HG03457 (cell line): ENCODE measurements around the gene SLC1A2.

Experiments
- ATAC-seq: cut with Tn5 transposase; IDR thresholded peaks from one replicate; pipeline ENCODE4 v1.9.1; 2021; ENCODE audit warnings: moderate number of reproducible peaks; ENCODE audit not compliant: unreplicated experiment

Gene SLC1A2

DNA sequence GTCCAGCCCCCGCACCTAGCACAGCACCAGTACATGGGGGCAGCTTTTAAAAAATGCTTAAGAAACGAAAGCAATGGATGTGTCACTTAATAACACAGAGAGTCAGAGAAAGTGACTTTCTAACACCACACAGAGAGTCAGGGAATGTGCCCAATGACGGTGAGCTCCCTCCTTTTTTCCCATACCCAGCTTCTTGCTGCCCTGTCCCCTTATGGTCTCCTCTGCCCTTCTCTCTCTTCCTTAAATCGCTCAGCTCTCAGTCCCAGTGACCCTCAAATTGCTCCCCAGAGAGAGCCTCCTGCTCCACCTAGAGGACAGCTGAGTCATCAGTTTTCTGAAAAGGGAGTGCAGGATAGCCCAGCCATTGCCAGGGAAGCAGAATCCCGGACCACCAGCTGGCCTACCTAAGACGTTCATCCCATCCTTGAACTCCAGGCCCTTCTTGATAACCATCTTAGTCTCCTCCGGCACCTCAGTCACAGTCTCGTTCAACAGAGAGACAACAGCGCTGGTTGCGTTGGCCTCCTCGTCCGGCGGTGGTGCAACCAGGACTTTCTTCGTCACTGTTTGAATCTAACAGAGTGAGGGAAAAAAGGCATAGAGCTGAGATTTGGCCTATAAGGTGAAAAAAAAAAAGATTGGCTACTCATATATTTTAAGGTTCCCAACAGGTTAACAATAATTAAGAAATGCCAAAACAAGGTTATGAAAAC is 113.5 kb downstream of the SLC1A2 start:
- no peak for ATAC-seq

DNA sequence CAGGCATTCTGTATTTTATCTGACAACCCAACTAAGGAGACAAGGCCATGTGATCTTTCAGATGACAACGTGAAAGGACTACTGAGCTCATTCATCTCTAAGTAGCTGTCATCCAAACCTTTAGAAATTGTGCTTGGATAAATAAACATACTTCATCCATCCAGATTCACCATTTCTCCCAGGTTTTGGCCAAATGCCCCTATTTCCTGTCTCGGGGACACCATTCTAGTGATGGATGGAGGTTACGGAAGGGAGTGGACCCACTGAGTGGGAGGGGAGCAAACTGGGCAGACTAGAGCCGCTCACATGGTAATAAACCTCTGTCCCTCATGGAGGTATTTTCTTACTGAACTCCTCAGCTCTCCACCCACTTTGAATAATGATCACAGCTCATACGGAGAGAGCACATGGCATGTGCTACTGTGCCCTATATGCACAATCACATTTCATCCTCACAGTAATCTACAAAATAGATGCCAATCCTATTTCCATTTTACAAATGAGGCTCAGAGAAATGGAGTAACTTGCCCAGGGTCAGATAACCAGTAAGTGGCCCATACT is 114.4 kb downstream of the SLC1A2 start:
- no peak for ATAC-seq

DNA sequence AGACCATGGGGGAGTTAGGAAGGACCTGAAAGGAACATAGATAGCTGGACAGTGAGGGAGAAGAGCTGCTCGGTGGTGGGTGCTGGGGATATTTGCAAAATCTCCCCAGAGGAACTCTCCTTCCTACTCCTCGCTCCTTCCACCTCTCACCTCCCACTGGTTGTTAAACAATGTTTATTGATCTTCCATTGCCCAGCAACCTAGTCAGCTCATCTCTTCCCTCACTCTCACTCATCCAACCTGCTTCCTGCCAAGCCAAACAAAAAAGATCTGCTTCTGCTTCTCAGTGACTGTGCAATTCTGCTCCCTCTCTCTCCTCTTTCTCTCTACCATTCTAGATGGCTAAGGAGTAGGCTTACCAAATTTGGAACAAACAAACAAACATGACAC is 115.0 kb downstream of the SLC1A2 start:
- no peak for ATAC-seq

DNA sequence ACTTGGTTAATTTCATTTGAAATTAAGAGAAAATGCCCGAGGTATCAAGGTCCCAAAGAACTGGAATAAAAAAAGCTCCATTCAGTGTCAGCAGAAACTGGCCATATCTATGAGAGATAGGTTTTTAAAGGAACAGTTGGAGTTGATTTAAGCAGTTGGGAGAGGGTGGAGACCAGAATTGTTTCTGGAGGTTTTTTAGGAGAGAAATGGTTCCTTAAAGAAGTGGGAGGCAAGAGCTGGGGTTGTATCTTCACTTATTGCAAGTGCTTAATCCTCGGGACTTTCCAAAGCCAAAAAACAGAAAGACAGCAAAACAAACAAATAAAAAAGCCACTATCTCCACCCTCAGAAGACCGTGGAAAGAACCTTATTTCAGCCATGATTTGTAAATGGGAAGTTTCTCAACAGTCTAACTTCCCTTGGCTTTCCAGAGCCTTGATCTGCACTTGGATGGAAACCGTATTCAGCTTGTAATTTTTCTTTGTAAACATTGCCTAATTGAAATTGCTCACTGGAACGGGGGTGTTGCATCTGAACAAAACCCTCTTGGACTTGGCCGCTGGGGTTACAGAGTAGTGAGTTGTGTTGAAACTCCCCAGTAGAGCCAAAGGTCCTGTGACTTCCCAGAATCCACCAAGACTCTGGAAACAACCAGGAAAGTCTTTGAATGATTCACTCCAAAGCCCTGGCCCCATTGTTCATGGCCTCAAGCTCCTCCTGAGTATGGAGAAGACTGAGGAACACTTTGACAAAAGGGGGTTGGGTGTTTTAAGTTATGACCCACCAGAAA is 115.6 kb downstream of the SLC1A2 start:
- ATAC-seq: no peak

DNA sequence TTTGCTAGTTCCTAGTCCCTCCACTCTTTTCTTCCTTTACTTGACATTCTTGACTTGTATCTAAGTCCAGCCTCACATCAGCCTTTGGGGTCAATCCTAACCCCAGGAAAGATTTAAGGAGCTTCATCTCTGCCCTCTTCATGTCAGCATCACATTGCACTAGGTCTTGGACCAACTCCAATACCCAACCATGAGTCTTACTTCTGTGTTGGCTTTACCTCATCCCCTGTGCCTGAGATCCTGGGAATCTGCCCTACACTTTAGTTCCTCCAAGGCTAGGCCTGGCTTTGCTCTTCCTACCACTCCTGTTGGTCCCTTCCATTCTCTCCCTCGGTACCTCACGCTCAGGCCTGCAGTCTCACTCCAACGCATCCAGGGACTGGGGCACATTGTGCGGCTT is 117.0 kb downstream of the SLC1A2 start:
- ATAC-seq: no peak

DNA sequence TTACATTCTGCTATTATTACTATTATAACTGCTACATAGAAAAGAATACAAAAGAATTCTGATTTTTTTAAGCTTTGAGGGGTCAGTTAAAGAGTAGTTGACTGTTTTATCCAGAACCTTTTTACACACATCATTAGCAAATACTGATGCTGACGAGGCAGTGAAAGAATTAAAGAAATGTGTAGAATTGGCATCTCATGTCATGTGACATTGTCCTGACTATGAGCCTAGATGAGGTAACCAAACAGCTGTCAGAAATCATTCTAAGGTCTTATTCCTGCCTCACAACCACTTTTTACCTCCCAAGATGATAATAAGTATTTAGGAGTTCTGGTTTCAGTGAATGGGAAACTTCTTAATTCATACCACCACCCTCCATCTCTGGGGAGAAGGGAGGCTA is 121.0 kb downstream of the SLC1A2 start:
- no peak for ATAC-seq

GRCh38 chr11:35295751-35296150 is 123.6 kb downstream of the SLC1A2 start:
- ATAC-seq: no peak

GRCh38 chr11:35293699-35294098 is 125.7 kb downstream of the SLC1A2 start:
- no peak for ATAC-seq

DNA sequence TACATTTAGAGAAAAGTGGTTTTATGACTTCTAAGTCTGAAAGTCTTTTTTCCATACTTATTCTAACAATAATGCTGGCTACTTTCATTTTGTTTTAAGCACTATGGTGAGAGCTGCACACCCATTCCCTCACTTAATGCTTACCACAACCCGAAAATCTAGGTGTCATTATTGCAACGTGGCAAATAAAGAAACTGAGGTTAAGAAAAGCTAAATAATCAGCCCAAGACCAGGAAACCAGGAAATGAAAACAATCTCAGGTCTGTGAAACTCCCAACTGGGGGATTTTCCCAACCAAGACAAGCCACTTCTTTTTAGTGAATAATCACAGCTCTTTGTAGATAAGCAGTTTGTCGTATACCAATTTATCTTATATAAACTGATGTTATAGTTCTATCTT is 126.3 kb downstream of the SLC1A2 start:
- ATAC-seq: no peak

DNA sequence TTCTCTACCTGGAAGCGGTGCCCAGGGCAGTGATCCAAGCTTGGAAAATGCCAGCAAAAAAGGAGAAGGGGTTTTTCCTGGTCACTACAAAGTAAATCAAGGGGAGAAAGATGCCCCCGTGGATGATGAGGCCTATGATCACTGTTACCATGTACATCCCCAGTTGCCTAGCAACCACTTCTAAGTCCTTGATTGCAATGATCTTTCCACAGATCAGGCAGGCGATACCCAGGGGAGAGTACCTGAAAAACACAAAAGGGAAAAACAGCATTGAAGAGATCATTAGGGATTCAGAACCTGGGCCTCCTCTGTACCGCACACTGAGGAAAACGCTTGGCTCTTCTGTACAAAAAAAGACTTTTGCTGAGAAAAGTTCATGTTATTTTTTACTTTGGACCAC is 127.1 kb downstream of the SLC1A2 start:
- ATAC-seq: no peak

GRCh38 chr11:35290876-35291275 is 128.5 kb downstream of the SLC1A2 start:
- no peak for ATAC-seq

DNA sequence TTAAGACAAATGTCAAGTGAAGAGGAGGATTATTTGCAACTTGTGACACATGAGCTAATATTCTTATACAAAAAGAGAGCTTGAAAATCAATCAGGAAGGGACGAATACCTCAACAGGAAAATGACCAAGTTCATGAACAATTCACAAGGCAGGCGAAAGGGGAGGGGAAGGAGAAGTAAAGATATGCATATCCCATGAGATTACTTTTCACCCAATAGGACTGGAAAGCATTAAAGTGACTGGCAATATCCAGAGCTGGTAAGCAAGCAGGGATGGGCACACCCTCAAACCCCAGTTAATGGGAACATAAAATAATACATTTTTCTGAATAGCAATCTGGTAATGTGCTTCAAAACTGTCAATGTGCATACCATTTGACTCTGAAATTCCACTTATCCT is 129.5 kb downstream of the SLC1A2 start:
- ATAC-seq: no peak

GRCh38 chr11:35288817-35289541 is 130.4 kb downstream of the SLC1A2 start:
- no peak for ATAC-seq

DNA sequence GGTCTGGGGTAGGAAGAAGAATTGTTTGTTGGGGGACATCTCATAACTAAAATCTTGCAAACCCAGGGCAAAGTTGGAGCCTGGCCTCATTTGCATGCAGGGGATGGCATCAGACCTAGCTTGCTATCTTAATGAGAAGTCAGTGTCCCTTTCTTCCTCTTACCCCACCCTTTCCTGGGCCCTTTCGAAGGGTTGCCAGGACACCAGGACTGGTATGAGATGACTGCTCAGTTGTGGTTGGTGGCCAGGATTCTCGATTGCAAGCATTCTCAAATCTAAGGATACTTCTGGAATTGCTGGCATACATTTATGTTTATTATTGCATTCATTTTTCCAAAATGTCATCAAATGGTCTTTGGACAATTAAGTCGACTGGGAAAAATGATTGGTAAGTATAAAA is 131.0 kb downstream of the SLC1A2 start:
- no peak for ATAC-seq

- no peak for ATAC-seq
These were observed 131.9 kb downstream of the SLC1A2 start for GRCh38 chr11:35287344-35287890.

GRCh38 chr11:35286126-35286525 is 133.2 kb downstream of the SLC1A2 start:
- no peak for ATAC-seq

DNA sequence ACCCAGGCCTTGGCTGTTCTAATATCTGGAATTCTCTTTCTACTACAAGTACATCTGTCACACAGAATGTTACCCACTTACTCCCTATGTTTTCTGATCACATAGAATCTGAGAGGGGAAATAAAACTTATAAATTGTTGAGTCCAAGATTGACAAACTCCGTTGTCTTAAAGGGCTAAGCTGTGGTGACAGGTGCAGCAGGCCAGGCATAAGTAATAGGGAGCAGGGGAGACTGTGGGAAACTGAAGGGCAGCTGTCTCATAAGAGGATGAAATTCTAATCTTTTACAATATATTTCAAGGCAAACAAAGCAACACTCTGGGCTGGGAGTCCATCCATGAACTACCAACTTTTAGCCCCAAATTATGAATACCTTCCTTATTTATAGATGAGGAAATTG is 133.9 kb downstream of the SLC1A2 start:
- ATAC-seq: no peak

DNA sequence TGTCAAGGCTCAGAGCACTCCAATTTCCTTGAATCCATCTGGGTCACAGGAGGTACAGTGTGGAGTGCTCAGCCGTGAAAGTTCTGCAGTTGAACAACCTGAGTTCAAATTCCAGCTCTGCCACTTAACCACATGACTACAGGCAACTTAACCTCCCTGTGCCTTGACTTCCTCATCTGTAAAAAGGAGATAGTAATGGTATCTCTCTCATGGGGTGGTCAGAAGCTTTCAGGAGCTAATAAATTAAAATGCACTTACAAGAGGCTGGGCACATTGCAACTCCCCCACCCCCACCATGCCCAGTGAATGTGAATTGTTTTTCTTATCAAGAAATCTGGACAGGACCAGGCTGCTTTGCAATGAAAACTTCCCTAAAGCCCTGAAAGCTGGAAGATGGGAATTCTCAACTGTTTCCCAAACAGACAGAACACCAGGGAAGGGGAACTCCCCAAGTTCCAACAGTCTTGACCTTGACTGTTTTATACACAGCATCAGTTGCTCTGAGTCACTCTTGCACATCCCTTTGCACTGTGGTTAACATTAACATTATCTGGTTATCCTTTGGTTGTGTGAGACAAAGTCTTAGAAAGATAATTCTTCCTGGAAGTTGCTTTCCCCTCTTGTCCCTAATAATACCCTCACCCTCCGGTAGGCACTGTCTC is 137.0 kb downstream of the SLC1A2 start:
- no peak for ATAC-seq

DNA sequence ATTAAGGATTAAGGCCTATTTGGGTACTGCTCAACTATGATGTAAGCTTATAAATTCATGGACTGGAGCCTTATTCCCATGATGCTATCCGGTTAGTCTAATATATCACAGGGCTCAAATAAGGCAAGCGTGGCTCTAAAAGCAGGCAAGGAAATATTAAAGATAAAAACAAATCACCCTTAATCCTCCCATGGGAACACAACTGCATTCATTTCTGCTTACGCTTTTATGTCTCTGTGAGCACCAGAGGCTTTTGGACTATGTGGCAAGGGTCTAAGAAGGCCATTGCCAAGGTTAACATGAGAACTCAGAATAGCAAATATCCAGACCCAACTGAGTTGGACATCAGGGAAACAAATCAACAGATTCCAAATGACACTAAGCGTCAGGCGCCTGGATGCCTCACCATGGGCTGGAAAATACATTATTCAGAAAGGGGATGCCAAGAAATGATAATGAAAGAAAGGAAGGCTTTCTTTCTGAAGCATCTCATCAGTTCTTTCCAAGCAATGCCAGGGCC is 138.1 kb downstream of the SLC1A2 start:
- ATAC-seq: no peak

GRCh38 chr11:35280727-35281126 is 138.6 kb downstream of the SLC1A2 start:
- ATAC-seq: no peak

- no peak for ATAC-seq
These were observed 141.5 kb downstream of the SLC1A2 start for GRCh38 chr11:35277827-35278226.
